HG03097 (cell line): Measurements from ENCODE around the gene ZFP69.
A peak's percentile ranks its signal among the peaks of the same experiment; 100 is the strongest.

Source experiments
- ATAC-seq: cut with Tn5 transposase; IDR thresholded peaks from one replicate; pipeline ENCODE4 v1.9.1; 2021; ENCODE audit not compliant: unreplicated experiment, low FRiP score

Gene ZFP69

DNA sequence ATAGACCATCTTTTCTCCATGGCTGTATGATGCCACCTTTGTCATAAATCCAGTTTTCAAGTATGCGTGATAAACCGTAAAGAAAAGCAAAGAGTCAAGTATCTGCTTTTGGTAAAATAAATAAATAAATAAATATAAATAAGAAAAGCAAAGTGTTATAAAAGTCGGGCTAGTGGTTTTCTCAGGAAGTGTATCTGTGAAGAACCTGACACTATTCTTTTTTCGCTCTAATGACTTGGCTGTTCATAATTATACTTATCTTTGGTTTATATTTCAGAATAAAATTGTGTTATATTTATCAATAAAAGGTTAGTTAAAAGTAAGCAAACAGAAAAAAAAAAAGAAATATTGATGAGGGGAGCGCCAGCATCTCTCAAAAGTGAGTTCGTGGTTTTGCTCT, 30.9 kb downstream of the ZFP69 start:
- no peak for ATAC-seq

DNA sequence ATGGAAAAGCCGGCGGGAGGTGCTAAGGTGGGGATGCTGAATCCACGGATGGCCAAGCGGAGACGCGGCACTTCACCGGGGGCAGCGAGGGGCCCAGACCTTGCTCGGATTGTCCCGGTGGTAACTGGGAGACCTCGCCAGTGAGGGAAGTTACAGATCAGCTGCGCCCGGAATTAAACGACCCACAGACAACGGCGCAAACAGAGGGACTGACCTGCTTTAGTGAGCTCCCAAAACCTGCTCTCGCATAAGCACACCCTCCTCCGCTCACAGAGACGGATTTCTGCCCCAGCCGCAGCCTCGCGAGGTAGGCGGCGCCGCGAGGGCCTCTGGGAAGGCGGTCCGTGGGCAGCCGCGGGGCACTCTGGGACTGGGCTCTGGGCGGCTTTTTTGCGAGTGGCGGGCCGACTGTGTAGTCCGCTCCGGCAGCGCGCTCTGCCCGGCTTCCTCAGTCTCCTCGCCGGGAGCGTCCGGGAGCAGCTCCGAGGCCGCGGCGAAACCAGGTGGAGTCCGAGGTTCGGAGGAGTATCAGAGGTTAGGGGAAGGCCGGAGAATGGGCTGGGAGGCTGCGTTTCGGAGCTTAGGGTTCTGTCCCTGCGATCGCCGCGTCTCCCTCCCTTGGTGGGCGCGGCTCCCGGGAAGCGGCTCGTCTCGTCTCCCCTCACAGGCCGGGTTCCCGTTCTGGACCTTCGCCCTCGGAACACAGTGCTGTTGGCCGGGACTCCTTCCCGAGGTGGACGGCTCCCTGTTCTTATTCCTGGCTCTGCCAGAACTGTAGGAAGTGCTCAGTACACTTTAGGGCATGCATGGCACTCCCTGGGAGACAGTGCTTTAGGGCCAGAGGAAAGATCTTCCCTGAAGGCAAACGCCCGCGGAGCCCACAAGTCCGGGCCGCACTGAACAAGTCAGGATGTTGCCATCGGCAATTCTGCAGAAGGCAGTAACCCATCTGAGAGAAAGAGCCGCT, 31.6 kb downstream of the ZFP69 start, which contains the start of gene EXO5:
EXO5 (plus strand) TSS at position 393 of the 967 bp plus-strand sequence. CDS start 5,778 bp downstream, outside the sequence.
- peak; percentile 65 for ATAC-seq

DNA sequence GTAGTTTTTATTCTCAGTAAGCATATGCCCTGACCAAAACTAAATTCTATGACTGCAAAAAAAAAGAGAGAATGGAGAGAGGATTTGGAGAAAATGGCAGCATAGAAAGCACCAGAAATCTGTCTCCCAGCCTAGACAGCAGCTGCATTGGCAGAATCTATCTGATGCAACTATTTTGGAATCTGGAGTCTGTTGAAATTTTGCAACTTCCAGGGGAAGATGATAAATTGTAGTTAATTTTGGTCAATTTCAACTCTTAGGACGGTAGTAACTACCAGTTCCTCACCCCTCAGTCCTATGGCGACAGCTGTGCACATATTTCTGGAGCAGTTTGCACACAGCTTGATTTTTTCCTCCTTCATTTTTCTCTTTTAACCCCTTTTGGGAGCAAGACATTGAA, 42.4 kb downstream of the ZFP69 start:
- no peak for ATAC-seq

GRCh38 chr1:40530735-40531380, 53.8 kb downstream of the ZFP69 start:
- peak; percentile 18 for ATAC-seq

GRCh38 chr1:40531381-40532061, 54.4 kb downstream of the ZFP69 start, which contains the start of gene ZNF684:
Gene ZNF684, plus strand, starts transcription at chr1:40531637. Its CDS starts 1,530 bp downstream, at chr1:40533167.
- peak; percentile 88 for ATAC-seq

DNA sequence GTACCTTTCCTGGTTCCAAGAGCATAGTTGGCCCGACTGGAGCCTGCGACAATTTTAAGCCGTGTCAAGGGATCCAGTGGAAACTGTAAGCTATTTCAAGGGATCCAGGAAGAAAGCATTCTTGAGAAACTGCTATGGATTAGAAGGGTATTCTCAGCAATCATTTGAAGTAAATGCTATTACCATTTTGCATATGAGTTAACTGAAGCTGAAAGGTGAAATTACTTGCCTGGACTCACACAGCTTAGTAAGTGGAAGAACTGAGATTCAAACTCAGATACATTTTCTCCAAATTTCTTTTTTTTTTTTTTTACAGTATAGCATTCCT, 54.9 kb downstream of the ZFP69 start:
- peak; percentile 5 for ATAC-seq

GRCh38 chr1:40532844-40533424, 55.8 kb downstream of the ZFP69 start:
- no peak for ATAC-seq

- no peak for ATAC-seq
Observed at GRCh38 chr1:40534589-40534988, 57.5 kb downstream of the ZFP69 start.

DNA sequence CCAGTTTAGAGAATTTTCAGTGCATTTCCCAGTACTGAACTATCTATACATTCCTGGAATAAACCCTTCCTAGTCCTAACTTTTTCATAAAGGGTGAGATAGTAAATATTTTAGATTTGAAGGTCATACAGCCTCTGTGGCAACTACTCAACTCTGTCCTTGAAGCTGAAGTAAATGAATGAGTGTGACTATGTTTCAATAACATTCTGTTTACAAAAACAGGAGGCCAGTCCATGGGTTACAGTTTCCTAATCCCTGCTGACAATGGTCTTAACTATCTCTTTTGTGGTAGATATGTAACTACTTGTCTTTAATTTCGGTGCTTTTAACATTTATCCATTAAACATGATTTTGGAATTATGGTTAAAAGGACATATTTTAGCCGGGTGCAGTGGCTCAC, 58.6 kb downstream of the ZFP69 start:
- no peak for ATAC-seq

GRCh38 chr1:40539338-40539737, 62.2 kb downstream of the ZFP69 start:
- ATAC-seq = no peak
